ENCODE results near the gene PANX2.
A peak's percentile ranks its signal among the peaks of the same experiment; 100 is the strongest.
"Not testable (repeated sequence)": the region's sequence is repeated elsewhere in the genome, so short reads cannot be mapped to it uniquely, and the experiment has no call there.

The PANX2 gene, protein sequence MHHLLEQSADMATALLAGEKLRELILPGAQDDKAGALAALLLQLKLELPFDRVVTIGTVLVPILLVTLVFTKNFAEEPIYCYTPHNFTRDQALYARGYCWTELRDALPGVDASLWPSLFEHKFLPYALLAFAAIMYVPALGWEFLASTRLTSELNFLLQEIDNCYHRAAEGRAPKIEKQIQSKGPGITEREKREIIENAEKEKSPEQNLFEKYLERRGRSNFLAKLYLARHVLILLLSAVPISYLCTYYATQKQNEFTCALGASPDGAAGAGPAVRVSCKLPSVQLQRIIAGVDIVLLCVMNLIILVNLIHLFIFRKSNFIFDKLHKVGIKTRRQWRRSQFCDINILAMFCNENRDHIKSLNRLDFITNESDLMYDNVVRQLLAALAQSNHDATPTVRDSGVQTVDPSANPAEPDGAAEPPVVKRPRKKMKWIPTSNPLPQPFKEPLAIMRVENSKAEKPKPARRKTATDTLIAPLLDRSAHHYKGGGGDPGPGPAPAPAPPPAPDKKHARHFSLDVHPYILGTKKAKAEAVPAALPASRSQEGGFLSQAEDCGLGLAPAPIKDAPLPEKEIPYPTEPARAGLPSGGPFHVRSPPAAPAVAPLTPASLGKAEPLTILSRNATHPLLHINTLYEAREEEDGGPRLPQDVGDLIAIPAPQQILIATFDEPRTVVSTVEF

DNA sequence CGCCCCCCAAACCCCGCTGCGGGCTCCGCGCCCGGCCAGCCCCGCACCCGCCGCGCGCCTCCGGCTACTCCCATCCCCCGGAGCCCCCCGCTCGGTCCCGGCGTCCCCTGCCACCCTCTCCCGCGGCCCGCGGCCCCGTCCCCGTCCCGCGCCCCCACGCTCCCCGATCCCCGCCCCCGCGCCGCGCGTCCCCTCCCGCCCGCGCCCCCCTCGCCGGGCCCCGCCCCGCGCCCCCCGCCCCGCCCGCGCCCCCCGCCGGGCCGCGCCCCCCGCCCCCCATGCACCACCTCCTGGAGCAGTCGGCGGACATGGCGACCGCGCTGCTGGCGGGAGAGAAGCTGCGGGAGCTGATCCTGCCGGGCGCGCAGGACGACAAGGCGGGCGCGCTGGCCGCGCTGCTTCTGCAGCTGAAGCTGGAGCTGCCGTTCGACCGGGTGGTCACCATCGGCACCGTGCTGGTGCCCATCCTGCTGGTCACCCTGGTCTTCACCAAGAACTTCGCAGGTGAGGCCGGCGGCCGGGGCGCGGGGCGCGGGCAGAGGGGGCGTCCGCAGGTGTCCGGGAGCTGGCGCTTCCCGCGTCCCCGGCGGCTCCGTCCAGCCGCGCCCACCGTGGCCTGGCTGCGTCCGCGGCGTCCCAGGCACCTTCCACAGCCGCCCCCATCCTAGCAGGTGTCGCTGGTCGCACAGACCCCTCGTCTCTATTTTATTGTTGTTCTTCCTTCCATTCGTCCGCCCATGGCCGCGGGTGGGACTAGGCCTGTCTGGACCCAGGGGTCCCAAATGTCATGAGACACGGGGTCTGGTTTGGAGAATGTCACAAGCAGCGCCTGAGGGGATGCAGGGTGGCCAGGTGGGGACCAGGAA is at the start of gene PANX2:
TSS of gene PANX2 (plus strand) at position 279 of the 866 bp plus-strand sequence. CDS start at position 279, 0 bp downstream.
- no peak for DNase-seq (ENCODE audit: low spot score)

DNA sequence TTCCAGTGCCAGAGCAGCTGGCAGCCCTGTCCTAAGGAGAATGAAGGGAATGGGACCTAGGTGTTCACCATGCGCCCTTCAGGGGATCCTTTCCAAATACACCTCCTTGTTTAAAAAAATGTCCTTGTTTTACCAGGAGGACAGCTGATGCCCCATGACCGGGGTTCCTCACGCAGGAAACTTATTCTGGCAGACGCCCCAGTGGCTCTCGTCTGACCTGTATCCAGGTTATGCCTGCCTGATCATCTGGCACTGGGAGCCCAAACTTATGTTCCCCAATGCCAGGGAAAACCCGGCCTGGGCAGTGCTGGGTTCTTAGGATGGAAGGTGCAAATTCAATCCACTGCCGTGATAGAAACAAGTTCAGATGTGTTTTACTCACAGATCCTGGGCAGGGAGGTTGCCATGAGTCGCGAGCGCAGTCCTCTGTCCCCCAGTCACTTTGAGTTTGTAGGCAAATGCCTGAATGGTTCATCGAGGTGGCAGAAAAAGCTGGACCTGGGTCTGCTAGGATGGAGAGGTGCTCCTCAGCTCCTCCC is 49.3 kb upstream of the PANX2 start:
- no peak for DNase-seq (ENCODE audit: low spot score)

DNA sequence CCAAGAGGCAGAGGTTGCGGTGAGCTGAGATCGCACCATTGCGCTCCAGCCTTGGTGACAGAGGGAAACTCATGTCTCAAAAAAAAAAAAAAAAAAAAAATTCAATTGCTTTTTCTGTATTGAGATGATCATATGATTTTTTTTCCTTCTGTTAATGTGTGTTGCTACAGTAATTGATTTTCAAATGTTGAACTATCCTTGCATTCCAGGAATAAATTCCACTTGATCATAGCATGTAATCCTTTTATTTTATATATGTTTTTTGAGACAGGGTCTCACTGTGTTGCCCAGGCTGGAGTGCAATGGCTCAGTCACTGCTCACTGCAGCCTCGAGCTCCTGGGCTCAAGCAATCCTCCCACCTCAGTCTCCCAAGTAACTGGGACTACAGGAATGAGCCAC is 47.4 kb upstream of the PANX2 start:
- DNase-seq (ENCODE audit: low spot score), result no peak

DNA sequence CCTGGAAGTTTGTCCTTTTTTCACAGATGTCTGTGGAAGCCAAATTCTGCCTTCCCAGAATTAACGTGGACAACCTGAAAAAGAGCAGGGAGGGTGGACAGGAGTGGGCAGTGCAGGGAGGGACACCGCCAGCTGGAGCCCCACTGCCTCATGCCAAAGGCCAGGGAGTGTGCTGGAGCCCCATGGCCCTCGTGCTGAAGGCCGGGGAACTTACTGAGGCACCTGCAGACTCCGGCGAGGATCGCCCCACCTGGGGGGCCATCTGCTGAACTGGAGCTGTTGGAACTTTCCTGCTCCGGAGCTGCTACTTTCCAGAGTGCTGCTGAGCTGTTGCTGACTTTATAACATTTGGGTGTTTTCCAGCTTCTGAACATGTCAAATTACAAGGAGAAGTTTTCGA is 45.5 kb upstream of the PANX2 start:
- DNase-seq (ENCODE audit: low spot score), result no peak

DNA sequence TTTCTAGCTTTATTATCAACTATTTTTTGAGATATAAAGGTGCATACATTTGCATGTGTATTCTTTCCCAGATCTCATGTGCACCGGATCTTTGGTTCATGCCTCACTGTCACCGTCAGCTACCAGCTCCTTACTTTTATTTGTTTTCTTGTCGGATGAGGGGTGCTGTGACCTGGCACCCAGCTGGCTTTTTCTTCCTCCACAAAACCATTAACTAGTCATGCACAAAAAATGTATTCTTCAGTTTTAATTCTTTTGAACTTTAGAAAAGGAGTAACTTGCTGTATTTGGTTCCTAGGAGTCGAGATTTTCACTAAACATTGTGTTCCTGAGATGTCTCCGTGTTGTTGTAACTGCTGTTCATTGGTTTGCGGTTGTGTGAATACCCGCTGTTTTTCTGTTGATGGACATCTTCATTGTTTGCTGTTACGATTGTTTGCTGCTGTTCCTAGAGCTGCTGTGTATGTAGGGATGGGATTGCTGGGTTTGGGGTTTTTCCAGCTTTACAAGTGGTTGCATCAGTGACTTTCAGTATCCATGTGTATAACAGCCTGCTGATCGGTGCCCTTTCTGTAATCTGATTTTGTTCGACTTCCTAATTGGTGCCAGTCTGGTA is 41.3 kb upstream of the PANX2 start:
- no peak for DNase-seq (ENCODE audit: low spot score)

DNA sequence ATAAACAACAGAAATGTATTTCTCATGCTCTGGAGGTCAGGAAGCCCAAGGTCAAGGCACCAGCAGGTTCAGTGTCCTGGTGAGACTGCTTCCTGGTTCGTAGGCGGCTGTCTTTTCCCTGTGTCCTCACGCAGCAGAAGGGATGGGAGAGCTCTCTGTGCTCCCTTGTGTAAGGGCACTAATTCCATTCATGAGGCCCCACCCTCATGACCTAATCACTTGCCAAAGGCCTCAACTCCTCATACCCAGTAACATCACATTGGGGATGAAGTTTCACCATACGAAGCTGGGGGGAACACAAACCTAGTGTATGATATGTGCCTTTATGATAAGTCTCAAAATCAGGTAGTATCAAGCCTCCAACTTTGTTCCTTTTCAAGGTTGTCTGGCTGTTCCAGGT is 38.6 kb upstream of the PANX2 start:
- no peak for DNase-seq (ENCODE audit: low spot score)

DNA sequence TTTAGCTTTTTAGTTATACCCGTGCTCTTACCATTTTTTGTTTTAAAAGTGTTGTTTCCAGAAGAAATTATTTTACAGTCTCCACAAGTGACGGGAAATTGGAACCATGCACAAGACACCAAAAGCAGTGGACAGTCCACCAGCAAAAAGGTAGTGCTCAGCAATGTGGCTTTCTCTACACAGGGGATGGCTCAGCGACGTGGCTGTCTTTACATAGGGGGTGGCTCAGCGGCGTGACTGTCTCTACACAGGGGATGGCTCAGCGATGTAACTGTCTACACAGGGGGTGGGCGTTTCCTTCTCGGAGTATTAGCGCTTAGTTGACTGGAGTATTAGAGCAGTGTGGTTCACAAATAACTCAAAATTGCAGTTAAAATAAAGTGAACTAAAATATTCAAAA is 36.0 kb upstream of the PANX2 start:
- DNase-seq (ENCODE audit: low spot score), result no peak

DNA sequence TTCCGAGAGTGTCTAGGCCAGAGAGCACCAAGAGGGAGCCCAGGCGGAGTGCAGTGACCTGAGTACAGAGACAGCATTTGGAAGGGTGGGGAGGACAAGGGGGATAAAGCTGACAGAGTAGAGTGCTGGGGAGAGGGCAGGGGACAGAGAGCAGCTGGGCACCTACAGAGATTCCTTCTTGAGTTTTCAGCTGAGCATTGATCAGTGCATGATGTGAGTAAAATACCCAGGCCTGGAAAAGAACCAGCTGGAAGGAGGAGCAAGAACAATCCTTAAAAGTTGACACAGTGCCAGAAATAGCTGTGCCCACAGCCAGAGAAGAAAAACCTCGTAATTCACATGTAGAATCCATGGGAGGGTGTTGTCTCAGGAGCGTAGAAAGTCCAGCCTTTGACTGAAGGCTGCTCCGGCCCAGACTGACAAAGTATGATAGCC is 33.9 kb upstream of the PANX2 start:
- no peak for DNase-seq (ENCODE audit: low spot score)

DNA sequence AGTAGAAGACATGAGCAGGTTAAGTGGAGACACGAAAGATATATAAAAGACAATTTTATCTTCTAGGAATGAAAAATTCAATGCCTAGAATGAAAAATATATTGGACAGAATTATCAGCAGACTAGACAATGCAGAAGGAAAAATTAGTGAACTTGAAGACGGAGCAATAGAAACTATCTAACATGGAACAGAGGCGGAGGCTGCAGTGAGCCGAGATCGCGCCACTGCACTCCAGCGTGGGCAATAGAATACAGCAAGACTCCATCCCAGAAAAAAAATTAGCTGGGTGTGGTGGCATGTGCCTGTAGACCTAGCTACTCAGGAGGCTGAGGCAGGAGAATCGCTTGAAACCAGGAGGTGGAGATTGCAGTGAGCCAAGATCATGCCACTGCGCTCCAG is 33.3 kb upstream of the PANX2 start:
- not testable (repeated sequence) for DNase-seq (ENCODE audit: low spot score)

DNA sequence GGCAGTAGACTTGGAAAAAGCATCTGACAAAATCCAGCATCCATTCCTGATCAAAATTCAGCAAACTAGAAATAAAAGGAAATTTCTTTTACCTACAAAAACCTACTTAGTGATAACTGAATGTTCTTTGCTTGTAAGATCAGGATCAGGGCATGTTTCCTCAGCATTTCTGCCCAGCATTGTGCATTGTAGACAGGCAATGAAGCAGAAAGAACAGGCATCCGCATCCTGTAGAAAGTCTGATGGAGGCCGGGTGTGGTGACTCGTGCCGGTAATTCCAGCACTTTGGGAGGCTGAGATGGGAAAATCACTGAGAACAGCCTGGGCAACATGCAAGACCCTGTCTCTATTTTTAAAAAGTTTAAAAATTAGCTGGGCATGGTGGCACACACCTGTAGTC is 32.5 kb upstream of the PANX2 start:
- no peak for DNase-seq (ENCODE audit: low spot score)

DNA sequence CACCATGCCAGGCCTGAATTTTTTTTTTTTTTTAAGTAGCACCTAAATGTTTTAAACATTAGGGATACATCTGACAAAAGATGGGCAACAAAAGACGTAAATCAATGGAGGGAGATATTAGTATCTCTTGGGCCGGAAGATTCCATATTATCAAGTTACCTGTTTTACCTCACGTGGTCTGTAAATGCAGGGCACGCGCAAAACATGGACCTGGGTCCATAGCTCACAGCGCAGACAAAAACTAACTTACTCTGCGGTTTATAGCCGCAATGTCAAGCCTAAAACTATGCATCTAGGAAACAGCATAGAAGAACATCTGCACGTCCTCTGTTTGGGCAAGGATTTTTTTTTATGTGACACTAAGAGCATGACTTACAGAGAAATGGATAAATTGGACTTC is 31.5 kb upstream of the PANX2 start:
- no peak for DNase-seq (ENCODE audit: low spot score)

DNA sequence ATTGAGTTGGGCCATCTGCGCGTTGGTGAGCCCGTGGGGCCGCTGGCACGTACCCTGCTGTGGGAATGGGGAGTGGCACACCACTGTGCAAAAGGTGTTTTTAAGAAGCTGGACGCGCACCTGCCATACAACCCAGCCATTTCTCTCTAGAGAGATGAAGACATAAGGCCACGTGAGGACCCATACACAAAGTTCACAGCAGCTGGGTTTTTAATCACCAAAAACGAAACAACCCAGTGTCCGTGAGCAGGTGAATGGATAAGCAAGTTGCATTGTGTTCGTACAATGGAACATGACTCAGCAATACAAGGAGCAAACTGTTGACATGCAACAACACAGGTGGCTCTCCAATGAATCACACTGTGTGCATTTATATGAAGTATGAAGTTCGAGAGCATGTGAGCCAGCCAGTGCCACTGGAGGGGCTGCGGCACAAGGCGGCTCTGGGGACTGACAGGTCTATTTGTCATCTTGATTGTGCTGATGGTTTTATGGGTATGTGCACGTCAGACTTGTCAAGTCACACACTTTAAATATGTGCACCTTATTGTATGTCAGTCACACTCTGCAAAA is 30.6 kb upstream of the PANX2 start:
- no peak for DNase-seq (ENCODE audit: low spot score)

DNA sequence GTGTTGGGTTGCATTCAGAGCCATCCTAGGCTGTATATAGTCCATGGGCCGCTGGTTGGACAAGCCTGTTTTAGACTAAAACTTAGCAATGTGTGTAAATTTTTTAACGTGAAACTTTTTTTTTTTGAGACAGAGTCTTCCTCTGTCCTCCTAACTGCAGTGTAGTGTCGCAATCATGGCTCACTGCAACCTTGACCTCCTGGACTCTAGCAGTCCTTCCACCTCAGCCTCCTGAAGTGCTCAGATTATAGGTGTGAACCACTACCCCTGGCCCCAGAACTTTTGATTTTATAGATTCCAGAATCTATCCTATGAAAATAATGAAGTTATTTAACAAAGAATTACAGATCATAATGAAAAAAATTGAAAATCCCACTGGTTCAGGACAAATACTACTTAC is 29.9 kb upstream of the PANX2 start:
- no peak for DNase-seq (ENCODE audit: low spot score)

DNA sequence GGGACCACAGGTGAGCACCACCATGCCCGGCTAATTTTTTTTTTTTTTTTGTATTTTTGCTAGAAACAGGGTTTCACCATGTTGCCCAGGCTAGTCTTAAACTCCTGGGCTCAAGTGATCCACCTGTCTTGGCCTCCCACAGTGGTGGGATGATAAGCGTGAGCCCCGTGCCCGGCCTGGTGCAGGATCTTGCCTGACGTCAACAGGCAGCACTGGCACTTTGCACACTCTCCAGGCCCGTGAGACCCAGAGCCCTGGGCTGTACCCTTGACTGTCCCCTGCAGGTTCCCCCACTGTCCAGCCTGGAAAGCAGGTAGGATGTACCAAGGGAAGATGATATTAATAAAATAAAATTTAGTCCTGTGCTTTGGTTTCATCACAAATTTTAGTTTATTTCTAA is 29.1 kb upstream of the PANX2 start:
- no peak for DNase-seq (ENCODE audit: low spot score)

DNA sequence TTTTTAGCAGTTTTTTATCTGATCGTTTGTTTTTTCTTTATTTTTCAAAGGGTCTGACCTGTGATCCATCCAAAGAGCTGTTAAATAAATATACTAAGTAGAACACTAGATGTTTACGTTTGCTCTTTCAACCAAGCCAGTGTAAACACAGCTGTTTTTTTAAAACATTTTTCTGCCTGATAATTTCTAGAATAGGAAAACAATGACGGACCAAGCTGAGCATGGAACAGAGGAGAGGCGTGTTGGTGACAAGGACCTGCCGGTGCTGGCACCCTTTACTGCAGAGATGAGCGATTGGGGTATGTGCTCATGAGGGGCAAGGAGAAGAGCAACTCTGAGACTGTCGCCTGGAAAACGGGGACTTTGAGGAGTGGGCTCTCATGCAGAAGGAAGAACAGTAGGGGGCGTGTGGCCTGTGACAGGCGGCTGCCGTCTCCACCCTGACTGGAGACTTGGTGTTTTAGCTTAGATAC is 28.6 kb upstream of the PANX2 start:
- DNase-seq (ENCODE audit: low spot score), result no peak

DNA sequence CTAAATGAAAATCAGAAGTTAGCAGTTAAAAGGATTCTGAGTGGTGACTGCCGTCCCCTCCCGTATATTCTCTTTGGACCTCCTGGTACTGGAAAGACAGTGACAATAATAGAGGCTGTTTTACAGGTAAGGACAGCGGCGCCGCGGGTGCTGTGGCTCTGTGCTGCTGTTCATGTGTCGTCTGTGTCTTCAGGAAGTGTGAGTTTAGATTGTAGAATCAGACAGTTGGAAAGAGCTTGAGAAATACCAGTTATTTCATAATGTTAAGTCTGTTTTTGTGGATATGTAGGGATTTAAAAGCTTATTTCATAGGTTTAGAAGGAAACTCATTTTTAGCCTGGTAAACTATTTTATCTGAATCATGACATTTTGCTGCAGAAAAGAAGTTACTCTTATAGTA is 27.4 kb upstream of the PANX2 start:
- DNase-seq (ENCODE audit: low spot score), result no peak

DNA sequence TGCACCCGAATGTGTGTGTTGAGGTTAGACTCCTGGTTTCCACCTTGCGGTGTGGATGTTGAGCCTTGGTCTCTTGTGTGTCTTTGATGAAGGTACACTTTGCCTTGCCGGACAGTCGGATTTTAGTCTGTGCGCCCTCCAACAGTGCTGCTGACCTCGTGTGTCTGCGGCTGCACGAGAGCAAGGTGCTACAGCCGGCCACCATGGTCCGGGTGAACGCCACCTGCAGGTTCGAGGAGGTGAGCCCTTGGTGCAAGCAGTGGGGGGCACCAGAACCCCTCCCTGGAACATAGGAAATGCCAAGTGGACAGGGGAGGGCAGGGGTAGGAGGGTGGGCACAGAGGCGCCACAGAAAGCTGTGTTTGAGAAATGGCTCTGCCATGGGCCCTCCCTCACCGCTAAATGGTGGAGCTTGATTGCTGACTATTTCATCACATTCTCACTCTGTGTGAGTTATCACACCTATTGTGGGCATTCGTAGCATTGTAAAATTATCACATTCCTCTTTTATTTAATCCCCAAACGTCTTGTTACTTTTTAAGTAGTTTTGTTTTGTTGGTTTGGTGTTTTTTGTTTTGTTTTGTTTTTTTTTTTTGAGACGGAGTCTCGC is 26.4 kb upstream of the PANX2 start:
- no peak for DNase-seq (ENCODE audit: low spot score)

DNA sequence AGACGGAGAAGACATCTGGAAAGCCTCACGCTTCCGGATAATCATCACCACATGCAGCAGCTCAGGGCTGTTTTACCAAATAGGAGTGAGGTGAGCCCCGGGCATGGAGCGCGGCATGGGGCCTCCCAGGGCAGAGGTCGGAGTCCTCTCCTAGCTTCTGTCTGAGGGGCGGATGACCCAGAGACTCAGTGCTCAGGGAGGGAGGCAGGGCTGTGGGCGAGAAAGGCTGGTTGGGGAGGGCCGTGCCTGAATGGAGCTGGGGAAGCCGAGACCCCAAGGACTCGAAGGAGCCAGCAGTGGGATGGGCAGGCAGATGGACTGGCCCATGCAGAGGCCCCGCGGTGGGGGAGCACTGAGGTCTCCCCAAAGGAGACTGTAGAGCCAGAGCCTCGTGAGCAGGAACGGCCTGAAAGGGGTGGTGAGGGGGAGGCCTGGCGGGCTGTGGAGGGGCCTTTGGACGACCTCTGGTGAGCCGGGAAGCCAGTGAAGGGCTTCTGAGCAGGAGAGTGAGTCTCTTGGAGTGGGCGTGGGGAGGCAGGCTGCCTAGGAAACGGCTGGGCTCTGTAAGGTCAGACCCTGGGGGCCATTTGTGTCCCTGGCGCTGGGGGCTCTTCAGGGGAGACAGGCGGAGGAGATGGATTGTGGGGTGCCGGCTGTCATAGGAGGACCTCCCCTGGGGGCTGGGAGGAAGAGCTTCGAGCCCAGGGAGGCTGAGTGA is 24.7 kb upstream of the PANX2 start:
- DNase-seq (ENCODE audit: low spot score), result peak; percentile 45

DNA sequence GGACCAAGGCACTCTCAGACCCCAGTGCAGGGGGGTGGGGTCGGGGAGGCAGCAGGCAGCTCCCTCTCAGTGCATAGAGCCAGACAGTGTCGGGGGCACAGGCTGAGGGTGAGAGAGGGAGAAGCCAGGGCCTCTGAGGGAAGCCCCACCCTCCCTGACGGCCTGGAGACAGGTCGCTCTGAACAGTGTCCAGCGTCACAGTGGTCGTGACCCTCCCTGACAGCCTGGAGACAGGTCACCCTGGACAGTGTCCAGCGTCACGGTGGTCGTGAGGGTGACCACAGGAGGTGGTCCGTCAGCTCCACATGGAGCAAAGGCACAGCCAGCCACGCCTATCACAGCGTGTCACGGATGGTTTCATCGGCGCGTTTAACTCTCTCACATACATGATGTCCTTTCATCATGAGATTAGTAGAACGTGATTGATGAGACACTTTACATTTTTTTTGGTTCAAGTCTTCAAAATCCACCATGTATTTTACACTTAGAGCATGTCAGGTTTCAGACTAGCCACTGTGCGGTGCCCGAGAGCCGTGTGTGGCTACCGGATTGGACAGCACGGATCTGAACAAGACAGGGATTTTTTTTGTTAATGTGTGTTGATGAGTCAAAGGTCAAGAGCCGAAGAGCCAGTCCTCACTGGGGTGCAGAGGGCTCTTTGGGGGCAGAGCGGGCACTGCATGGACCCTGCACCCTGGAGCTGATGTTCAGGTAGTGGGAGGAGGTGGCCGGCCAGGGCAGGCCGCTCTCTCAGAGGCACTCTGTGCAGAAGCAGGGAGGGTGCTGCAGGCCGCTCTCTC is 23.9 kb upstream of the PANX2 start:
- DNase-seq (ENCODE audit: low spot score), result peak; percentile 90

Data from HuH-7 (cell line).